A549 (cell line): ENCODE data around the gene SULT1C4. TPM values are rescaled to one million over a fixed set of nuclear protein-coding genes. Genes with fewer than 3 reads are reported as not detected.

Experiments
- ATAC-seq, 2 experiments: fragments of 200-7000 bp in 1 of 2; fragments of >200 bp in 1 of 2; cut with Nextera tagmentation in 1 of 2; cut with Tn5 transposase in 1 of 2; 3 replicates each; pipeline versions ENCODE4 v1.8.0 to v1.9.1; 2018 to 2020; ENCODE audit warnings: mild to moderate bottlenecking in 1 of 2, moderate library complexity in 1 of 2
- CTCF ChIA-PET: fragments of 300-600 bp; sonication (Branson Sonifier 250); formaldehyde crosslinking; extraction: SDS; loops from one replicate; lab custom pipeline; 2021; ENCODE audit warnings: antibody characterized with exemption, inconsistent platforms; lab: Yijun Ruan, JAX
- POLR2A ChIA-PET: fragments of 350-600 bp; formaldehyde crosslinking; extraction: SDS; loops from one replicate; lab custom pipeline; 2021; ENCODE audit warnings: antibody characterized with exemption, inconsistent platforms; lab: Yijun Ruan, JAX
- DNase-seq, 2 experiments: peaks; one replicate each; pipeline versions ENCODE4 v3.0.0 to v3.0.0-alpha.2; 2011 to 2016; ENCODE audit warnings: low read depth in 1 of 2, low spot score in 1 of 2
- FAIRE-seq: peaks from 2 replicates; lab custom pipeline; 2011; peaks lifted over from hg19 to GRCh38; lab: Jason Lieb, UNC
- H3K27ac ChIP-seq, 2 experiments: fragments of >200 bp; sonication (Bioruptor Twin); formaldehyde crosslinking; 3 replicates each; pipeline ENCODE4 v1.5.1; 2016 to 2017
- H3K4me1 ChIP-seq: fragments of >200 bp; sonication (Bioruptor Twin); formaldehyde crosslinking; 3 replicates; pipeline ENCODE4 v1.6.1; 2016
- H3K4me2 ChIP-seq: fragments of >200 bp; sonication (Bioruptor Twin); formaldehyde crosslinking; 3 replicates; pipeline ENCODE4 v1.6.1; 2016
- H3K4me3 ChIP-seq: fragments of >200 bp; sonication (Bioruptor Twin); formaldehyde crosslinking; 3 replicates; pipeline ENCODE4 v1.5.1; 2016
- H3K9me3 ChIP-seq: fragments of >200 bp; sonication (Bioruptor Twin); formaldehyde crosslinking; 3 replicates; pipeline ENCODE4 v1.6.1; 2016
- BCL3 ChIP-seq: fragments of >200 bp; sonication (Bioruptor Twin); formaldehyde crosslinking; IDR thresholded peaks from 3 replicates; pipeline ENCODE4 v1.6.1; 2016
- CBX8 ChIP-seq: fragments of 200-600 bp; sonication (generic); IDR thresholded peaks from 2 replicates; pipeline ENCODE4 v1.6.1; 2016
- CEBPB ChIP-seq, 2 experiments: fragments of >200 bp in 1 of 2; sonication (Bioruptor Twin) in 1 of 2; formaldehyde crosslinking in 1 of 2; IDR thresholded peaks; 2 replicates each; pipeline ENCODE4 v1.6.1; 2012 to 2016
- FOXS1 ChIP-seq: fragments of 250-450 bp; sonication (Bioruptor Pico); IDR thresholded peaks from 2 replicates; pipeline ENCODE4 v1.5.0; 2020; ENCODE audit warnings: mild to moderate bottlenecking, moderate library complexity
- HOXB5 ChIP-seq: fragments of 250-450 bp; sonication (Bioruptor Pico); IDR thresholded peaks from 2 replicates; pipeline ENCODE4 v1.5.0; 2020; ENCODE audit warnings: mild to moderate bottlenecking, moderate library complexity
- JUNB ChIP-seq: fragments of >200 bp; sonication (Bioruptor Twin); formaldehyde crosslinking; IDR thresholded peaks from 2 replicates; pipeline ENCODE4 v1.6.1; 2016
- MAFK ChIP-seq: fragments of 450-650 bp; IDR thresholded peaks from 2 replicates; pipeline ENCODE4 v1.6.1; 2014; ENCODE audit not compliant: partially characterized antibody
- MAZ ChIP-seq: fragments of 150-350 bp; IDR thresholded peaks from 2 replicates; pipeline ENCODE4 v1.6.1; 2014; ENCODE audit warnings: antibody characterized with exemption, low read depth, low read length, borderline replicate concordance
- PBX3 ChIP-seq: IDR thresholded peaks from 2 replicates; pipeline ENCODE4 v1.6.1; 2012
- RFX5 ChIP-seq: fragments of 450-650 bp; IDR thresholded peaks from 2 replicates; pipeline ENCODE4 v1.7.1; 2014; ENCODE audit warnings: antibody characterized with exemption, mild to moderate bottlenecking, moderate library complexity
- RNF2 ChIP-seq: fragments of 200-600 bp; sonication (generic); IDR thresholded peaks from 2 replicates; pipeline ENCODE4 v1.6.1; 2016; ENCODE audit warnings: low read depth, mild to moderate bottlenecking, antibody characterized with exemption, moderate library complexity, borderline replicate concordance
- TFCP2L1 ChIP-seq: fragments of 250-450 bp; sonication (Bioruptor Pico); IDR thresholded peaks from 2 replicates; pipeline ENCODE4 v1.5.0; 2021; ENCODE audit warnings: mild to moderate bottlenecking
- ZFP36 ChIP-seq: fragments of 450-650 bp; IDR thresholded peaks from 2 replicates; pipeline ENCODE4 v1.6.1; 2014; ENCODE audit warnings: borderline replicate concordance; ENCODE audit not compliant: partially characterized antibody
- ZNF302 ChIP-seq: fragments of 250-450 bp; sonication (Bioruptor Pico); IDR thresholded peaks from 2 replicates; pipeline ENCODE4 v1.9.0; 2021; ENCODE audit warnings: inconsistent platforms, mild to moderate bottlenecking, moderate library complexity
- WGBS: methylation state at CpG from one replicate; pipeline ENCODE4 v1.1.6; 2017; ENCODE audit errors: missing lambda C conversion rate; 5-methylcytosine and 5-hydroxymethylcytosine counted together
- polyA plus RNA-seq, 4 experiments: library from polyadenylated mRNA; depleted of rRNA in 3 of 4; stranded (reverse); fragments of >200 nt; fragmentation: RNase III in 1 of 4; extraction: RNeasy Plus Mini Kit Qiagen cat#74134 plus additional on column Dnase treatment in 1 of 4; gene quantifications; 2 replicates in 3 of 4; 3 replicates in 1 of 4; pipeline ENCODE4 v1.2.3, GENCODE V29; 2011 to 2017
- TF ChIP-seq, protein P1 (sequence below): fragments of 150-350 bp; IDR thresholded peaks from 2 replicates; pipeline ENCODE4 v1.6.1; 2014; ENCODE audit warnings: low read depth, mild to moderate bottlenecking, low read length
- TF ChIP-seq, protein P2 (sequence below): IDR thresholded peaks from 2 replicates; pipeline ENCODE4 v1.6.1; 2012

SULT1C4 gene
- polyA plus RNA-seq, 2 of the 4 experiments (the other 2 are of a cell fraction): 0.05 TPM; not detected in 1

- no peak for DNase-seq
- FAIRE-seq: no peak
- H3K4me3 ChIP-seq: no peak overlapping the region
- WGBS: 76% methylated on average over 4 of the region's 4 CpGs
- no peak for ATAC-seq
- H3K27ac ChIP-seq: no peak overlapping the region
- ChIA-PET POLR2A (no interaction called here), CTCF (interaction anchor here (0.7 to 1.5 kb wide), 3 partner anchors 13 to 22 kb away, joined by 3 to 4 read pairs (median 4); no protein-coding TSS in a partner anchor)
- H3K4me1 ChIP-seq: peaks cover 12% of the 10 kb centered on the region; the same call in 2 of the 3 replicates
- peaks cover 18% of the 10 kb centered on the region for H3K9me3 ChIP-seq
- H3K4me2 ChIP-seq: no peak overlapping the region
- TF ChIP-seq TFCP2L1 (CRISPR knock-in tag) (no peak), FOXS1 (CRISPR knock-in tag) (no peak), MAZ (no peak), RFX5 (no peak), CBX8 (no peak), BCL3 (no peak), HOXB5 (CRISPR knock-in tag) (no peak), MAFK (no peak)
- TF ChIP-seq, protein P1, sequence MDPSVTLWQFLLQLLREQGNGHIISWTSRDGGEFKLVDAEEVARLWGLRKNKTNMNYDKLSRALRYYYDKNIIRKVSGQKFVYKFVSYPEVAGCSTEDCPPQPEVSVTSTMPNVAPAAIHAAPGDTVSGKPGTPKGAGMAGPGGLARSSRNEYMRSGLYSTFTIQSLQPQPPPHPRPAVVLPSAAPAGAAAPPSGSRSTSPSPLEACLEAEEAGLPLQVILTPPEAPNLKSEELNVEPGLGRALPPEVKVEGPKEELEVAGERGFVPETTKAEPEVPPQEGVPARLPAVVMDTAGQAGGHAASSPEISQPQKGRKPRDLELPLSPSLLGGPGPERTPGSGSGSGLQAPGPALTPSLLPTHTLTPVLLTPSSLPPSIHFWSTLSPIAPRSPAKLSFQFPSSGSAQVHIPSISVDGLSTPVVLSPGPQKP: no peak
- TF ChIP-seq, protein P2, sequence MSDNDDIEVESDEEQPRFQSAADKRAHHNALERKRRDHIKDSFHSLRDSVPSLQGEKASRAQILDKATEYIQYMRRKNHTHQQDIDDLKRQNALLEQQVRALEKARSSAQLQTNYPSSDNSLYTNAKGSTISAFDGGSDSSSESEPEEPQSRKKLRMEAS: no peak
- TF ChIP-seq, all 56 proteins: peak for 0
Observed at GRCh38 chr2:108404784-108405397, 27.1 kb downstream of the SULT1C4 start.

DNA sequence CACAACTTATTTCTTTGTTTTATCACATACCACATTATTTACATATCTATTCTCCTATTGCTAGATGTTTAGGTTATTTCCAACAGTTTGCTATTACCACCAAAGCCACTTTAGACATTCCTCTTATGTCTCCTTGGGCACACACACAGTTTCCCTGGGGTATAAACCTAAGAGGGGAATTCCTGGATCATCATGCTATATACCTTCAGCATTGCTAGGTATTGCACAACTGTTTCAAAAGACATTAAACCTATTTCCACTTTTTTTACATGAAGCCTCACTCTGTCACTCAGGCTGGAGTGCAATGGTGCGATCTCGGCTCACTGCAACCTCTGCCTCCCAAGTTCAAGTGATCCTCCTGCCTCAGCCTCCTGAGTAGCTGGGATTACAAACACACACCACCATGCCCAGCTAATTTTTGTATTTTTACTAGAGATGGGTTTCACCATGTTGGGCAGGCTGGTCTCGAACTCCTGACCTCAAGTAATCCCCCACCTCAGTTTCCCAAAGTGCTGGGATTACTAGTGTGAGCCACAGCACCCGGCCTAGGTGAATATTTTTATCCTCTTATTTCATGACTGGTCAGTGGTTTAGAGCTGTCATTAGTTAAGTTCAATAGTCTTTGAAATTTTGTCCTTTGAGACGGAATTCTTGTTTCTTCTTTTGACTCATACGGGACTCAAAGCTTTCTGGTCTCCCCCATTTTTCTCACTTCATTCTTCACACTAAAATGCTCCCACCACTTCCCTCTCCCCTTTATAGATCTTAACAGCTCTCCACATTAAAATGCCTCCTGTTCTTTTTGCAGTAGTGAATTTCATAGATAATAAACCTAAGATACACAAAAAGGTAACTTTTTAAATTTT, 30.3 kb downstream of the SULT1C4 start:
- FAIRE-seq (no peak), DNase-seq (no peak), ATAC-seq (no peak)
- peaks cover 18% of the 10 kb centered on the region for H3K9me3 ChIP-seq
- POLR2A ChIA-PET: no interaction called here
- CTCF ChIA-PET: interaction anchor here (1.1 kb wide), 1 partner anchor 48 kb away, joined by 3 read pairs; no protein-coding TSS in a partner anchor
- no peak overlapping the region for H3K4me2 ChIP-seq
- no peak overlapping the region for H3K27ac ChIP-seq
- WGBS: 76% methylated on average over 6 of the region's 6 CpGs
- peaks cover 17% of the 10 kb centered on the region for H3K4me1 ChIP-seq
- TF ChIP-seq PBX3 (no peak), CEBPB (IDR thresholded peaks at IDR 0.05) (peak in 1 of 2 experiments; percentile 48; a peak in 1 of 4 replicates), RNF2 (no peak), ZFP36 (no peak)
- H3K4me3 ChIP-seq: no peak overlapping the region

DNA sequence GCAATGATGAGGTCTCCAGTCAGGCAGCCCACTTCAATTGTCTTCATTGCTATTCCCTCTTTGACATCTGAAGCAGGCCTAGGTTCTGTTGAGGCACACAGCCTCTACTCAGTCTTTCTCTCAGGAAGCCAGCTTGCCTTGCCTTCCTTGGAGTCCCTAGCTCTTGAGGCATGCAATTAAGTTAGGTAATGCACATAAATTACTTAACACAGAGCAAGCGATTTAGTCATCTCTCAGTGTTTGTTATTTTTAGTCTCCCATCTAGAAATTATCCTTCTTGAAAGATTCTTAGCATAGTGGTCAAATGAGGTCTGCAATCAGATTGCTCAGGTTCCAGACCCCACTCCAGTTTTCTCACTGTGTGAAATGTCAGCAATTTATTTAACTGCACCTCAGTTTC, 32.0 kb downstream of the SULT1C4 start:
- Histone ChIP-seq H3K27ac (peak overlapping the region; percentile 9 to 13; a peak in 1 of 6 replicates), H3K4me1 (peaks cover 24% of the 10 kb centered on the region), H3K4me2 (no peak overlapping the region), H3K9me3 (peaks cover 10% of the 10 kb centered on the region), H3K4me3 (no peak overlapping the region)
- POLR2A ChIA-PET: no interaction called here
- no peak for TF ChIP-seq HOXB5 (CRISPR knock-in tag)
- no peak for TF ChIP-seq ZNF302
- TF ChIP-seq RNF2: no peak
- TF ChIP-seq JUNB: no peak
- DNase-seq: no peak
- ATAC-seq: no peak
- FAIRE-seq: no peak
- 84% methylated on average over 1 of the region's 1 CpG for WGBS
- CTCF ChIA-PET: no interaction called here
